ENCODE results near the gene HEXA. TPM values are rescaled to one million over a fixed set of nuclear protein-coding genes. Genes with fewer than 3 reads are reported as not detected.

Gene HEXA
- 141 and 147 TPM in 2 replicates for total RNA-seq

DNA sequence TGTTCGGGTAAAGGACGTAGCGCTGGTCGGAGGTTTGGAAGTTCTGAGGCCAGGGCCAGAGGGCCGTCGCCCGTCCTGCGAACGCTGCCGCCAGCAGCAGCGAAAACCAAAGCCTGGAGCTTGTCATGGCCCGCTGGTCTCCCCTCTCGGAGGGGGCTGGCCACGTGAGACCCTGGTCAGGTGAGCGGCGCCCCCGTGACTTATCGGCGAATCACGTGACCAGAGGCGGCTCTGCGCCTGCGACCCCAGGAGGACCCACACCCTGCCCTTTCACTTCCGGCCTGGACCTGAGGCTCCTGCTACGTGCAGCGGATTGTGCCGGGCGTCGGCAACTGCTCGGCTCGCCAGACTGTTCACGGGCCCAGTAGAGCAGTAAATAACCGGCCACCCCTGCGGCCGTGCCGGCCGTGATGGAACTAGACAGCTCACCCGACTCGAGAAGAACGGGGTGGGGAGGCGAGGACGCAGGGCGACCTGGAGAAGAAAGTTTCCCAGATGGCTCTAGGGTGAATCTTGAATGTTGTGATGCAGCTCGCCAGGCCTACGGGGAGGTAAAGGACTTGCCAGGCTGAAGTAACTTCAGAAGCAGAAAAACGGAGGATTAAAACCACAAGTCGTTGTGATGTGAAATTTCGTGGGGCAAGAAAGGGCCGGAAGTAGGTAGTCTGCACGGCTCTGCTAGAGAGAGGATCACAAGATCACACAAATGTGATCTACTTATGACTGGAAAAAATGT is at the start of gene HEXA:
Gene HEXA (minus strand): TSS at position 169 of the 736 bp plus-strand sequence. CDS start 42 bp downstream, at position 127.

DNA sequence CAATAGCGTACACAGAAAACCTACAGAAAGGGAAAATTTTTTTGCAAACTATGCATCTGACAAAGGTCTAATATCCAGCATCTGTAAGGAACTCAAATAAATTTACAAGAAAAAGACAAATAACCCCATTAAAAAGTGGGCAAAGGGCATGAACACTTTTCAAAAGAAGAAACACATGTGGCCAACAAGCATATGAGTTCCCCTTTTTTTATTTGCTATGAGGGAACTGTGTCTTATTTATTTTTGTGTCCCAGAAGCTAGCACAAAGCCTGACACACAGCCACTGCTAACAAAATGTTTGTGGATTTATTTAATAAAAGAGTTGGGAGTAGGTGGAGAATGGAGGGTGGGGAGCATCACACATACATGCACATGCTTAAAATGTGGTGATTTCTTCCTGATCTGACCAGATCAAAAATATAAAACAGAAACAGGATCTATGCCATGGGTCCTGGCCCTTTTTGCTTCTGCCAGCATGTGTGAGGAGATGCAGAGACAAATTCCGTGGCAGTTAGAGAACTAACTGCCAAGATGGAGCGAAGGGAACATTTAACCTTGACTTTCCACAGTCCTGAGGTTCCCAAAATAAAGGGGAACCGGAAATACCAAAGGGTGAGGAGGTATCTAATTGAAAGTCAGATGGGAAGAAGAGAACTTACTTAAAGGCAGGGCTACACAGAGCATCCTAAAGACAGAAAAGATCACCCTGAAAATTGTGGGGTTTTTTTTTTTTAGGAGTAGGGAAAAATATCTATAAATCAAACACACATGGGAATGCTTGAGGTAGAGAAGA is 22.2 kb upstream of the HEXA start, which contains the start of gene TMEM202:
Gene TMEM202 (plus strand): TSS at position 510 of the 793 bp plus-strand sequence. CDS start 22 bp downstream, at position 532.

DNA sequence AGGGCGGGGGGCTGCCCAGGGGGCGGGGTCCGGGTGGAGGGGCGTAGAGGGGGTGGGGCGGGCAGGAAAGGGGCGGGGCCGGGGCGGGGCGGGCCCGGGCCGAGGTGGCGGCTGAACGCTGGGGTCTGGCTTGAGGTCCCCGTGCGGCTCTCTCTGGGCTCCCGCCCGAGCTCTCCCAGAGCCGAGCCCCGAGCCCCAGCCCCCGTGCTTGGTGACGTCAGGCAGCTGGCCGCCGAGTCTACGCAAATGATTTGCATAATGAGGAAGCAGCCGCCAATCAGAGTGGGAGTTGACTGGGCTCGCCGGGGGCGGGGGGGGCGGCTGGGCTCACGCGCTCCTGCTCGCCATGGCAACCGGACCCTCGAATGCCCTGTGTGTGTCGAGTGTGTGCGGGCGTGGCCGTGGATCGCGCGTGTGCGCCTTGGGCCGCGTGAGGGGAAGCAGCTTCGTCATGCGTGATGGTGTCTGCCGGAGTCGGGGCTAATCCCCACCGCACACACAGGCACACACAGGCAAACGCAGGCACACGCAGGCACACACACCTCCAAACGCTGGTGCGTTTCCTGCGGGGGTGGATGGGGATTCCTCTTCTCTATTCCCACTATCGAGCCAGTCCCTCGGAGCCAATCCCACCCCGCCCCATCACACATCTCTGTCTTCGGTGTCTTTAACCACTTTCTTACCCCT is 55.7 kb downstream of the HEXA start, which contains the start of gene CELF6:
Gene CELF6 (minus strand): TSS at position 173 of the 687 bp plus-strand sequence. CDS start 283 bp downstream, outside the sequence.

Other genes with a start within 250 kb of the HEXA start
- not detected in 2 replicates for gene GRAMD2A, start 178.2 kb downstream of the HEXA start, total RNA-seq
- gene PKM, start 144.8 kb downstream of the HEXA start, total RNA-seq: 1,517 and 1,826 TPM in 2 replicates
- 13.6 and 19.3 TPM in 2 replicates for gene PARP6, start 103.5 kb downstream of the HEXA start, total RNA-seq
- gene CELF6, start 55.9 kb downstream of the HEXA start, total RNA-seq: 0.54 TPM in 1 of 2 replicates, not detected in the other
- not detected in 2 replicates for gene TMEM202, start 22.3 kb upstream of the HEXA start, total RNA-seq
- gene ARIH1, start 98.3 kb upstream of the HEXA start, total RNA-seq: 24.6 and 26.2 TPM in 2 replicates